ENCODE measurements around the gene PASK.
"Not testable (repeated sequence)": the region's sequence is repeated elsewhere in the genome, so short reads cannot be mapped to it uniquely, and the experiment has no call there.

The PASK gene

DNA sequence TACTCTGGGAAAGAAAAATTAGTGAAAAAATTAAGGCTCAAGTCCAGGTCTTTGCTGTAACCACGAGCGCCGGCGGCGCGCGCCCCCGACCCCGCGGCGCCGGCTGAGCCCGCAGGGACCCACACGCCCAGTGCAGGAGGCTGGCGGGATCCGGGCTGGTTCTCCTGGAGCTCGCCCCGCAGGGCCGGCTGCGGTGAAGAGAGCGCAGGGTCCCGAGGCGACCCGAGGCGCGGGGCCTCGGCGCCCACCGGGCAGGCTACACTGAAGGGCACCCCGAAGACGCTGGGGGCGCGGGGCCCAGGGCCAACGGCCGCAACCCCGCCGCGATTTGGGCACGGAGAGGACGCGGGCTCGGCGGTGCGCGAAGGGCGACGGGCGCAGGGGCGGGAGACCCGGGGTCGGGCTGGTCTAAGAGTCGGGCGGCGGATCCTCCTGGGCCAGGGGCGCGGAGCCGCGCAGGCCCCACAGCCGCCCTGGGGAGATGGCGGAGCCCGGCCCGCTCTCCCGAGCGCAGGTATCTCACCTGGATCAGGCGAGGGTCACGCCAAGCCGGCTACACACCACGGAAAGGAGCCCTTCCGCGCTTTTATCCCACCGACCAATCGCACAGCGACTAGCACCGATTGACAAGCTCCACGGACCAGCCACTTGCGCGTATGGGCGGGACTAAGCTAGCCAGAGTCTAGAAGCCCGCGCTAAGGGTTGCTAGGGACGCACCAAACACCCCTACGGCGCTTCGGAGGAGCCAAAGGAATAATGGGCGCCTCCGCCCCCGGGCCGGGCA lies at the start of gene PASK:
TSS of gene PASK (minus strand) at position 582 of the 784 bp plus-strand sequence. CDS start 6,440 bp downstream, outside the sequence.
- DNase-seq: peak; percentile 70 to 78

DNA sequence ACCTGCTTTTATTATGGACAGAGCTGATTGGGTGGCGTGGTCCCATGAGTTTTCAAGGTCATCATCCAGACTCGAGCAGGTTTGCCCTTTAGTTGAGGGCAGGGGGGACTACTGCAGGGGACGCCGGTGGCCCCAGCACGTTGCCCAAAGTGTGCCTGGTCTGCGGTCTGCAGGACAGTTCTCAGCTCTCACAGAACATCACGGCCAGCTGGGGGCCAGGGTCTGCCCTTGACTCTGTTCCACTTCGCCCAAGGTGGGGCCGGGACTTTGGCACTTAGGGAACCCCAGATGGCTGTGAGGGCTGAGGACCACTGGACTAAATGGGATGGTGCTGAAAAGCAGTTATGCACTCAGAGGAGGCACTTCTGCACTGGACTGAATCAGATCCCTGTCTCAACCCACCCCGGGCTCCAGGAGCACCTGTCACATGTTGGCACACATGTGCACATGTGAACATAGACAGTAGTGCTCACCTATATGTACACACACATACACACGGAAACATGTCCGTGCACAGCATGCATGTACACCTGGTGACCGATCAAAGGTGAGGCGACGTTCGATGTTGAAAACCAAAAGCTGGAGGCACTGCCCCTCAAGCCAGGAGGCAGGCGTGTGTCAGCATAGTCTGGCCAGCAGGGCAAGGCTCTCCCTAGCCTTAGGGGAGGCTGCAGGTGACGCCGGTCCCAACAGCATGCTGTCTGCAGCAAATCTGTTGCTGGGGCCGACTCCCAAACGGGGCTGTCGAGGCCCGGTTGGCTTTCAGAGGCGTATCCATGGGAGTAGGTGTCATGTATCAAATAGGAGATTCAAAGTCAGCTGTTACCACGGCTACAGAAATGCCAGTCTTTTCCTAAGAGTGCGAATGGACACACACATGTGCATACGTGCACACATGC lies 49.4 kb upstream of the PASK start:
- no peak for DNase-seq

DNA sequence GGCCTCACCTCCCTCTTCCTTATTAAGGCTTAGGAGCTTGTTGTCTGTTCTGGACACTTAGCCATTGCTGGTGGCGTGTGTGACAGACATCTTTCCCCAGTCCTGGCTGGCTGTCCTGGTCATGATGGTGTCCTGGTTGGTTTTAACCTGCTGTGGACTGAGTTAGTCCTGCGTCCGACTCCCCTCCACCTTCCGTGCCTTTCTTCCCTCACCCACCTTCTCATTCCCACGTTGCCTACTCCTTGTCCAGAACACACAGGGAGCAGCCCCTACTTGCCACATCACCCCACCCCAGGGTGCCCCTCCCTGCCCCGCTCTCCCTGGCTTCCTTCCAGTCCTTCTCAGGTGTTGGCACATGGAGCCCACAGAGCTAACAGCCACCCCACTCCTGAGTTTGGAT lies 48.7 kb upstream of the PASK start:
- DNase-seq: no peak

DNA sequence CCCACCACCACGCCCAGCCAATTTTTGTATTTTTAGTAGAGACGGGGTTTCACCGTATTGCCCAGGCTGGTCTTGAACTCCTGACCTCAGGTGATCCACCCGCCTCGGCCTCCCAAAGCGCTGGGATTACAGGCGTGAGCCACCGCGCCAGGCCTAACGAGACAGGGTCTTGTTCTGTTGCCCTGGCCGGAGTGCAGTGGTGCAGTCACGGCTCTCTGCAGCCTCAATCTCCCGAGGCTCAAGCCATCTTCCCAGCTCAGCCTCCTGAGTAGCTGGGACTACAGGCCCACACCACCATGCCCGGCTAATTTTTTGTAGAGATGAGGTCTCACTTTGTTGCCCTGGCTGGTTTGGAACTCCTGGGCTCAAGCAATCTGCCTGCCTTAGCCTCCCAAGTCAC lies 48.0 kb upstream of the PASK start:
- DNase-seq: not testable (repeated sequence)

DNA sequence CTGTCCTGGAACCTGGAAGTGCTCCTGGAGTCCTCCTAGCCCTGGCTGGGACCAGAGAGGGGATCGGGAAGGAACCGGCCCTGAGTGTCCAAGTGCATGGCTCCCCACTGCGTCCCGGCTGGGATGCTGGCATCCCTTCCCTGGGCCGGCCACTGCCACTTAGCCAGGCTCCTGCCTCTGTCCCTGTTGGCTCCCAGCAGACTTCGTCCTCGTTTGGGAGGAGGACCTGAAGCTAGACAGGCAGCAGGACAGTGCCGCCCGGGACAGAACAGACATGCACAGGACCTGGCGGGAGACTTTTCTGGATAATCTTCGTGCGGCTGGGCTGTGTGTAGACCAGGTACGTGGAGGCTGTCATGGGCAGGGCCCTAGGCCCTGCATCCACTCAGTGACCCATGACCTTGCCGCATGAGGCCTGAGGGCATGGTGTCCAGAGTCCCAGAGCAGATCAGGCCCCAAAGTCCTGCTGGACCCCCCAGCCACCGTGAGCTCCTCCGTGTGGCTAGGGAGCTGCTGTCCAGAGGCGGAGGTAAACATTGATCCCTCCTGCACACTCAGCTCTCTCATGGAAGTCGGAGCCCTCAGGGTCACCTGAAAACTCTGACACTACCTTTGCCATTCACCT lies 46.3 kb upstream of the PASK start:
- DNase-seq: no peak

DNA sequence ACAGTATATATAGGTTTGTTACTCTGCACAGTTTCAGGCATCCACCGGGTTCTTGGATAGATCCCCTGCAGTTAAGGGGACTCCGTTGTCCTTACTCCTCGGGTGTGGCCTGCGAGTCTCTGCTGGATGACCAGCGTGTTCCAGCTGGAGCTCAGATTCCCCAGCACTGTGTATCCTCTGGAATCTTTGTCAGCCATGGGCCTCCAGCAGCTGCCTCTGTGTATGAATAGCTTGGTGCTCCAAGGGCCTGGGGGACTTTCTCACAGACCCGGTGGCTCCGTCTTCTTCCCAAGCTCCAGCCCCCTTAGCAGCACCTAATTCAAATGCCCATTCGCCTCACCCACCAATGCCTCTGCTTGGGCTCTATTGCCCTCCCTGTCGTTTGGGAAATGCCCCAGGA lies 45.5 kb upstream of the PASK start:
- DNase-seq: no peak

DNA sequence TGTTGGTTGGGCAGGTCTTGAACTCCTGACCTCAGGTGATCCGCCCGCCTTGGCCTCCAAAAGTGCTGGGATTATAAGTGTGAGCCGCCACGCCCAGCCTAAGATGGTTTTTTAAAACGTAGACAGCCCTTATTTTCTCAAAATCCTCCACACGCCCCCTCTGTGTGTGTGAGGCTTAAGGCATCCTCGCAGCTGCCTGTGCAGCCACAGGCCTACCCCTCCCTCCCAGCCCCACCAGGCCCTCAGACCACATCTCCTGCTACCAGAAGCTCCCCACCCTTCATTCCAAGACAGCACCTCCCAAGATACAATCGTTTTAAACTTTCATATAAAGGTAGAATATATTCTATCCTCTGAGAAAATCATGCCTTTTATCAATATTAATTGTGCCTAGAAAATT lies 44.0 kb upstream of the PASK start:
- no peak for DNase-seq

DNA sequence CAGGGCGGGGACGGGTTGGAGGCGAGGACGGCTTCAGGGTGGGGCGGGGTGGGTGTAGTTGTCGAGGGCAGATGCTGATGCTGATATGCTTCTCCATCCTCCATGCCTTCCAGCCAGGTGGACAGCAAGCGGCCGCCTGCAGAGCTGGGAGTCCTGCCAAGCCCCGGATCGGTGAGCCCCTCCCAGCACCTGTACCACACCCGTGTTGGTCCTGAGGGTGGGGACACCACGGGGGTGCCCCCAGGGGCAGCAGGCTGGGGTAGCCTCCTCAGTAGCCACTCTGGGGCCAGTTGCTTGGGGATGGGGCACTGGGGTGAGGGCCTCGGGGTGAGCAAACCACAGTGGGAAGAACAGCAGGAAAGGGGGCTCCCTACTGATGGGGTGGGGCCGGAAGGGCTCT lies 41.8 kb upstream of the PASK start:
- DNase-seq: no peak

DNA sequence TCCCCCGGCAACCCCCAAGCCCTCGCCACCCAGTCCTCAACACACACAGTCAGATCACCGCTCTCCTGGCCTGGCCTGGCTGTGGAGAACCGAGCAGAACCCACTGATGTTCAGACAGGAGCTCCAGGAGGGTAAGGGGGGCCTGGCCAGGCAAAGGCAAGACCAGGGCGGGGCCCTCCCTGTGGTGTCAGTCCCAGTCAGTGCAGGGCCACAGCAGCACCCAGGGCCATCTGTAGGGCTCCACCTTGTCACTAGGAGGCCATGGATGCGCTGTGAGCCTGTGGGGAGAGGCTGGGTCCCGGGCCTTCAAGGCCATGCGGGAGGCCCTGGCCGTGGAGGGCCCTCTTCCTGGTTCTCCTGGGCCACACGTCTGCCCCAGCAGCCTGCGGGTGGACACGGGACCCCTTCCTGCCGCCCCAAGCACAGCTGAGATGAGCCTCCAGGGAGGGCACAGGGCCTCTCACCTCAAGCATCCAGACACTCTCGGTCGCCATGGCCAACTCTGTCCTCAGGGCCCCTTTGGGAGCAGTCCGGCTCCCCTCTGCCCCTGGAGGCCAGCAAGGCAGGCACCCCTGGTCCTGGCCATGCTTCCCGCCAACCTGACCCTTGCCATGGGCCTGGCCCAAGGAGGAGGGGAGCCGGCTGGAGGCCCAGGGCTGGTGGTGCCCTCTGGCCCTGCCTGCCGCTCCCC lies 41.2 kb upstream of the PASK start:
- DNase-seq: no peak

DNA sequence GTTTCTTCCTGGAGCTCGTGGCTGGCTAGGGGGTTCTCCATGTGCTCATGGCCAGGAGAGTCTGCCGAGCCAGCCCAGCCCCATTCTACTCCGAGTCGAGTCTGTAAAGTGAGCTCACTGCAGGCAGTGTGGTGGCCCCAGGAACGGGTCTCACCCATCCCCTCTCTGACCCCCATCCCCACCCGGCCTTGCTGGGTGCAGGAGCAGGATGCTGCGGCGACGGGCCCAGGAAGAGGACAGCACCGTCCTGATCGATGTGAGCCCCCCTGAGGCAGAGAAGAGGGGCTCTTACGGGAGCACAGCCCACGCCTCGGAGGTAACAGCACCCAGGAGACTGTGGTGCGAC lies 40.6 kb upstream of the PASK start:
- DNase-seq: no peak

DNA sequence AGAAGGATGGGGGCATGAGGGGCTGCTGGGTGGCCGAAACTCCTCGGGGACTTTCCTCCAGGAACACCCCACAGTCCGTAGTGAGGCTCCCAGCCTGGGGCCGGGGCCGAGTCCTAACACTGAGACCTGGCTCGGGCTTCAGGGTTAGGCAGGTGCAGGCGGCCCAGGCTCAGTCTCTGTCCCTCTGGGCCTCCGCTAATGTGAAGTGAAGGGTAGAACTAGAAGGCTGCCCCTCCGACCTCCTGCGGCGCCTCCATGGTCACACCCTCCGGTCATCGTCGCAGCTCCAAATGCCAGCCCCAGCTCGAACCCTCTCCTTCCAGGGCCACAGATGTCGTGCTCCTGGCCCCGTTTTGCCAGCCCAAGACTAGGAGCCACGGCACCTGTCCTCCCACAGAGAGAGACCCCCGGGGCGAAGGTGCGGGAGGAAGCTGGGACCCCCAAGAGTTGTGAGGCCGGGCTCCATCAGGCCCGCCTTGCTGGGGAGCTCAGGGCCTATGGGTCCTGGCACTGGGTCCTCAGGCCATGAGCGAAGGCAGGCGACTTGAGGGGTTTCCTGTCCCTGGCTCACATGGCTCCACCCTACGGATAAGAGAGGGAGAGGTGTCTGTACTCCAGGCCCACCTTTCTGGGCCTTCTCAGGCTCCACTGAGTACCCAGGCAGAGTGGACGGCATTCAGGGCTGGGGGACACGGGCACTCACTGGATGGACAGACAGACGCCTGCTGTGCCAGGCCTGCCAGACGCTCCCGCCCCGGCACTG lies 40.0 kb upstream of the PASK start:
- DNase-seq: no peak

DNA sequence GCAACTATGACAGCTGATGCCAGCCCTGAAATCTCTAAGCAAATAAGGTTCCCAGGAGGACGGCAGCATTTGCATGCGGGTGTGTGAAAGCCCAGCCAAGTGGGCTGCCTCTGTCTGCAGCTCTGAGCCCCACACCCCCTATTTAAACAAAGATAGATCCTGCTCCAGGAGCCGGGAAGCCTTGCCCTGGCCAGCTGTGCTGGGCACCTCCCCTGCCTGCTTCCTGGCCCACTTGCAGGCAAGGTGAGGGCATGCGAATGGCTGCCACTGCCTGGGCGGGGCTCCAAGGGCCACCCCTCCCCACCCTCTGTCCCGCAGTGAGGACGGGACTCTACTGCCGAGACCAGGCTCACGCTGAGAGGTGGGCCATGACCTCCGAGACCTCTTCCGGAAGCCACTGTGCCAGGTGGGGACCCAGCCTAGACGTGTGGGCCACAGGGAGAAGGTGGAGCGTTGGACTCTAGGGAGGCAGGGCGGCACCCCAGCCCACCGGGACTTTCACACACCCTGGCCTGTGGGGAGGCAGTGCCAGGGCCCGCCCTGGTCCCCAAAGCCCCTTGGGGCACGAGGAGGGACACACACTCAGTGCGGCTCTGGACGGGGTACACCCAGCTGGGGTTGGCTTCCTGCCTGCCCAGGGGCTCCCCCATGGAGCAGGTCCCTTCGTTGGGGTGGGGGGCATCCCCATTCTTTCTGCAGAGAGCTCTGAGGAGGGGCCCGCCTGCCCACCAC lies 39.3 kb upstream of the PASK start, which contains the start of gene ANO7:
TSS of gene ANO7 (plus strand) at position 317 of the 732 bp plus-strand sequence. CDS start 1,387 bp downstream, outside the sequence.
- DNase-seq: no peak

DNA sequence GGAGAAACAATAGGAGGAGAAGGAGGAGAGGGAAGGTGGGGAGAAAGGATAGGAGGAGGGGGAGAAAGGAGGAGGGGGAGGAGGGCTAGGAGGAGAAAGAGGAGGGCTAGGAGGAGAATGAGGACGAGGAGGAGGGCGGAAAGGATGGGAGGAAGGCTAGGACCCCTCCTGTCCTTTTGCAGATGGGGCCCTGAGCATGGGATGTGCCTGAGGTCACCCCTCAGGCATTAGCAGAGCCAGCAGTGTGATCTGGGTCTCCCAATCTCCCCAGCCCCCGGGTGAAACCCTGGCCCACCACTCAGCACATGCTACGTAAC lies 38.6 kb upstream of the PASK start:
- DNase-seq: no peak

DNA sequence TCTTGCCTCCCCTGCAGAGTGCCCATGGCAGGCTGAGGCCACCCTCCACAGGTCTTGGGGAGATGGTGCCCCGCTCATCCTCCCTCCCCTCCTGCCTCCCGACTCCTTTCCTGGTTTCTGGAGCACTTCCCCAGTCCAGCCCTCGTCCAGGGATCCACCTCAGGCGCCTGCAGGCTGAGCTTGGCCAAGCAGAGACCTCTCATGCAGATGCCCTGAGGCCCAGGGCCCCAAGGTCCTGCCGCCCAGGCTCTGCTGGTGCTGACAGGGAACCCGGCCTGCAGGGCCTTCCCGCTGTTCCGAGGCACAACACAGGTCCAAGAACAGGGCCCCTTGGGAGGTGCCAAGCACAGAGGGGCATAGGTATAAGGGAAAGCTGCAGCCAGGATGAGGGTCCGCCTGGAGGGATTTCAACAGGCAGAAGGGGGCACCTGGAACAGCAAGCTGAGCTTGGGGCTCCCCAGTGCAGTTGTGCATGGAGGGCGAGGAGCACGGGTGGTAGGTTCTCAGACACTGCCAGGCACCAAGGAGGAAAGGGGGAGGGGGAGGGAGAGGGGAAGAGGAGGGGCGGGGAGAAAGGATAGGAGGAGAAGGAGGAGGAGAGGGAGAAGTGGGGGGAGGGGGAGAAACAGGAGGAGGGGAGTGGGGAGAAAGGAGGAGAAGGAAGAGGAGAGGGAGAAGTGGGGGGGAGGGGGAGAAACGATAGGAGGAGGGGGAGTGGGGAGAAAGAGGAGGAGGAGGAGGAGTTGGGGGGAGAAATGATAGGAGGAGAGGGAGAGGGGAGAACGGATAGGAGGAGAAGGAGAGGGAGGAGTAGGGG lies 38.0 kb upstream of the PASK start:
- DNase-seq: no peak

DNA sequence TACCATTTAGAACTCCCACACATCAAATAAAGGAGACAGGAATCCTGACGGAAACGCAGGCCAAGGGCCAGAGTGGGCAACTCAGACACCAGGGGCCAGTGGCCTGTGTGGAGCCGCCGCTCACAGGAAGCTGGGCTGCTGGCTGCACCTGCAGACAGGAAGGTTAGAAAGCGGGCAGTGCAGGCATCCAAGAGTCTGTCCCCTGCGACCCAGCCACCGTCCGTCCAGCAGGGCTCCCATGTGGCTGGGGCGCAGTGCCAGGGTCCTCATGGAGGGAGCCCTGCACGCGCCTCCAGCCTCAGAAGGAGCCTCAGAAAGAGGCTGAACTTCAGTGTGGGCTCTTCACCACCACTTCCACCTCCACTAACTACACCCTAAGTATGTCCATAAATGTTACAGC lies 36.7 kb upstream of the PASK start:
- no peak for DNase-seq

DNA sequence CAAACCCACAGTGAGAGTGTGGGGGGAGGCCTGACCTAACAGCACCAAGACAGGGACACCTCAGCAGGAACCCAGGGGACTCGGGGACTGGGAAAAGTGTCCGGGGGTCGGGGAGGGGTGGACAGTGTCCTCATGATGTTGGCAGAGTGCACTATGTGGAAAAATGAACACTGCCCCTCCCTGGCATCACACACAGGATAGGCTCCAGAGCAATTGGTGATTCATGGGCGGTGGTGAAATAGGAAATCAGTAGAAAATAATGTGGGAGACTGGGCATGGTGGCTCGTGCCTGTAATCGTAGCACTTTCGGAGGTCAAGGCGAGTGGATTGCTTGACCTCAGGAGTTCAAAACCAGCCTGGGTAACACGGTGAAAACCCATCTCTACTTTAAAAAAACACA lies 35.6 kb upstream of the PASK start:
- no peak for DNase-seq

DNA sequence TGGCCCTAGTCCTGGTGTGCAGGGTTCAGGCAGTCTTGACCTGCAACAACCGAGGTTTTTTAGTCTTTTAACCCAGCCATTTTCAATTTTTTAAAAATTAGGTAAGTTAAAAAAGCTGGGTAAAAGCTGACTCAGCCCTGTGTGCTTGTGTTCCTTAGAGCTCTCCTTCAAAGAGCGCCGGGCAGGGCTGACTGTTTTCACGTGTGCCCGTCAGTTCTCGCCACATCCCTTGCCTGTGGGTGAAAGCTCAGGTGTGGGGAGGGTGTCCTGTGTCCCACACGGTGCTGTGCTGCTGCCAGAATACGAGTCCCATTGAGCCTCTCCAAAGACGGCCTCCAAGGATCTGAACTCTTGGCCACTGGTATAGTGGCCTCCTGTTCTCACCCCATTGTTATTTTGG lies 33.9 kb upstream of the PASK start:
- no peak for DNase-seq

DNA sequence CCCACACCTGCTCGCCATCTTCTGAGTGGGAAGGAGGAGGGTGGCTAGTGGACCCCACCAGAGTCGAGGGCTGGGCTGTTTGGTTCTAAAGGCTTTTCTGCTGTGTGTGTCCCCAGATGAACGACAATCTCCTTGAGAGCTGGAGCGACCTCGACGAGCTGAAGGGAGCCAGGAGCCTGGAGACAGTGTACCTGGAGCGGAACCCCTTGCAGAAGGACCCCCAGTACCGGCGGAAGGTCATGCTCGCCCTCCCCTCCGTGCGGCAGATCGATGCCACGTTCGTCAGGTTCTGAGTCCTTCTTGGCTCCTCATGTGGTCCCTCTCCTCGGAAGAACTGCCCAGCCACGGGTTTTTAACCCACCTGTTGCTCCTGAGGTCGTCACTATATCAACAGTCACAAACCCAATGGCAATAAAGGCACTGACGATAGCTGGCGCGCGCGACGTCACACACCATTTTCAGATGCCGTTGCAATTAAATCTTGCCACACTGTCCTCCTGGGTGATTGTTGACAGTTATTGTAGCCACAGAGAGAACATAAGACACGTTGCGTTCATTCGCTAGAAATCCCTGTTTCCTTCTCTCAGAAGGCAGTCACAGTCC lies 33.4 kb upstream of the PASK start:
- DNase-seq: no peak

DNA sequence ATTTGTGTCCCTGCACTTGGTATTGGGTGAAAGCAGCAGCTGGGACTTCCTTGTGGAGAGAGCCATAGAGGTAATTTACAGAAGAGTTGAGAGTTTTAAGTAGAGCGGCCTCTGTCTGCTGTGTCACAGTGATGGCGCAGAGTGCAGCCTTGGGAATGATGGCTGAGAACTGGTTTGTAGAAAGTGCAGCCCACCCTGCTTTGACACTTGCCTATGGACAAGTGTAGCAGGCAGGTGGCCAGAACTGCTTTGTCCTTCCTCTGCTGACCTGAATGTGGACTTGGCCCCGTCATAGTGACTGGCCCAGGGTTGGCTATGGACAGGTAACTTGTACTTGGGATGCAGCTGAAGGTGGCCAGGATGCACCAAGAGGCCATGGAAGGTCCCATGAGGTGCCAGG lies 32.9 kb upstream of the PASK start:
- no peak for DNase-seq

DNA sequence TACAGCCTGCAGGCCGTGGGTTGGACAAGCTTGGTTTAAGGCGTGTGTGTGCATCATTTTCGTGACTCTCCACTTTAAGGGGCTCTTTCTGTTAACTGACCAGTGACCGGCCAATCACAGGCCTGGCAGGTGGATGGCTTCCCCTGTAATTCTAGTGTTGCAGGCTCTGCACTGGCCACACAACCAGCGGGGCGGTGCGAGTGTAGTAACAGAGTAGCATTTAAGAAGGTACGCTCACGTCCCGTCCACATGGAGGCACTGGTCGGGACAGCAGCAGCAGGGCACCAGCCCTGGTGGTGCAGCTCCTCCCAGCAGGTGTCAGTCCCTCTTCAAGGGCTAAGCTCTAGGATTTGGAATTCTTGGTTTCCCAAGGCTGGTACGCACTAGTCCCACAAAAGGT lies 31.2 kb upstream of the PASK start:
- DNase-seq: no peak

All from cerebellar nuclear complex (tissue), 1 donor.